HG03175 (cell line): ENCODE results near the gene PSMA2.

Experiments
- ATAC-seq: cut with Tn5 transposase; IDR thresholded peaks from one replicate; pipeline ENCODE4 v1.9.1; 2021; ENCODE audit warnings: mild to moderate bottlenecking, moderate library complexity; ENCODE audit not compliant: unreplicated experiment

PSMA2 gene

DNA sequence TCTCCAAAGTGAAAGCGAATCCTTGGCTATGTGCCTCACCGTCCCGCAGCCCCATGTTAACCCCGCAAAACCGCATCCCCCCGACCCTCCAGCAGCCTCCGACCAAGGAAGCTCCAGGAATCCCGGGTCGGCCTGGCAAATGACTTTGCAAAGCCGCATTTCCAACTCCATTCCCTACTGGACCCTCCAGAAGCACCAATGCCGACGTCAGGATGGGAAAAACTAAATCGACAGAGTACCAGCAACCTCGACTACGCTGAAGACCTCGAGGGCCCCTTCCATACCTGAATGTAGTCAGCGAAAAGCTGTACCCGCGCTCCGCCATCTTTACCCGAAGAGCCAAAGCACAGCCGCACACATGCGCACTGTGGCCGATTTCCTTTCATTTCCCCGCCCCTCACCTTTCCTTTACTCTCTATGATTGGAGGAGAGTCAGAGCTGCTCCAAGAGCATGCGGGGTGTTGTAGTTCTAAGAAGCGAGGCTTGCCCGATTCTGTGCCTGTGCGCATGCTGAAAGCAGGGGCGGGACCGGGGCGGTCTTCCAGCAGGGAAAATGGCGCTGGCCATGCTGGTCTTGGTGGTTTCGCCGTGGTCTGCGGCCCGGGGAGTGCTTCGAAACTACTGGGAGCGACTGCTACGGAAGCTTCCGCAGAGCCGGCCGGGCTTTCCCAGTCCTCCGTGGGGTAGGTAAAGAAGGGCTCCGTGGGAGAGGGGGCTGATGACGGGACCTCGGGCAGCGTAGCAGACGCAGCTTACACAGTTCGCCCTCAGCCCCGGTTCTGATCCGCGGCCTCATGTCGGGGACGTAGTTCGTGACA is at the start of gene PSMA2, which contains the start of gene MRPL32:
Gene PSMA2, minus strand, starts transcription at position 341 of the 818 bp plus-strand sequence. Its CDS starts 16 bp downstream, at position 325.
Gene MRPL32, plus strand, starts transcription at position 543 of the 818 bp plus-strand sequence. Its CDS starts 11 bp downstream, at position 554.
- ATAC-seq, result peak; percentile 100

GRCh38 chr7:42981601-42982000 is 49.6 kb upstream of the PSMA2 start:
- no peak for ATAC-seq

DNA sequence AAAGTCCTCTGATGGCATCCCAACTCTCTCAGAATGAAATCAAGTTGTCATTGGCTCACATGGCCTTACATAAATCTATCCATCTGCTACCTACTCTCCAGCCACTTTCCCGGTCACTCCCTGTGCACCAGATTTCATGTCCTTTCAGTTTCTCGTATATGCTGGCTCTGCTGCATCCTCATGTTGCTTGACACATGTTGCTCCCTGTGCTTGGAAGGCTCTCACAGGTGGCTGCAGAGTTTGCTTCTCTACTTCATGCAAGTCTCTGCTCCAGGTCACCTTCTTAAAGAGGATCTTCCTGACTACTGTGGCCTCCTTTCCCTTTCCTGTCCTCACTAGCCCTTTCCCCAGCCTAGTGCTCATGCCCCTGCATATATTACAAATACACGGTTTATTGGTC is 48.5 kb upstream of the PSMA2 start:
- ATAC-seq, result no peak

DNA sequence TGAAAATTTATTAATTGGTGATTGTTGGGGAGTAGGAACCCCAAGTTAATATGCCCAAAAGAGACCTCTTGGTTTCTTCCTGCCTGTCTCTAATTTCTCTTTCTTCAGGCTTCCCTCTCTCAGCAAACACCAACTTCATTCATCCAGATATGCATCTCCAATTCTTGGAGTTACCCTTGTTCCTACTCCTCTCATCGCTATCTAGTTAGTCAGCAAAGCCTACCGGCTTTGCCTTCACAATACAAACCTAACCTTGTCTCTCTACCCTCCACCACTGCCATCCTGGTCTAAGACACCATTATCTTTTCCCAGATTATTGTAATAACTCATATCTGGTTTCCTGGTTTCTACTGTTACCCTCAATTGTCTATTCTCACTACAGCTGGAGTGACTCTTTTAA is 48.1 kb upstream of the PSMA2 start:
- ATAC-seq, result no peak

GRCh38 chr7:42978496-42978895 is 46.5 kb upstream of the PSMA2 start:
- ATAC-seq, result no peak

DNA sequence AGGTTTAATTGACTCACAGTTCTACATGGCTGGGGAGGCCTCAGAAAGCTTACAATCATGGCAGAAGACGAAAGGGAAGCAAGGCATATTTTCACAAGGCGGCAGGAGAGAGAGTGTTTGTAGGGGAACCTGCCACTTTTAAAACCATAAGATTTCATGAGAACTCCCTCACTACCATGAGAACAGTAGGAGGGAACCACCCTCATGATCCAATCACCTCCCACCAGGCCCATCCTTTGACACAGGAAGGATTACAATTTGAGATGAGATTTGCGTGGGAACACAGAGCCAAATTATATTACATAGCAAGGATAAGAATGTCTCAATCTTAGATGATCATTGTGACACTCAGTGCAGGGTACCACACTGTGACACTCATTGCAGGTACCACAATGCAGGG is 44.4 kb upstream of the PSMA2 start:
- ATAC-seq, result no peak

DNA sequence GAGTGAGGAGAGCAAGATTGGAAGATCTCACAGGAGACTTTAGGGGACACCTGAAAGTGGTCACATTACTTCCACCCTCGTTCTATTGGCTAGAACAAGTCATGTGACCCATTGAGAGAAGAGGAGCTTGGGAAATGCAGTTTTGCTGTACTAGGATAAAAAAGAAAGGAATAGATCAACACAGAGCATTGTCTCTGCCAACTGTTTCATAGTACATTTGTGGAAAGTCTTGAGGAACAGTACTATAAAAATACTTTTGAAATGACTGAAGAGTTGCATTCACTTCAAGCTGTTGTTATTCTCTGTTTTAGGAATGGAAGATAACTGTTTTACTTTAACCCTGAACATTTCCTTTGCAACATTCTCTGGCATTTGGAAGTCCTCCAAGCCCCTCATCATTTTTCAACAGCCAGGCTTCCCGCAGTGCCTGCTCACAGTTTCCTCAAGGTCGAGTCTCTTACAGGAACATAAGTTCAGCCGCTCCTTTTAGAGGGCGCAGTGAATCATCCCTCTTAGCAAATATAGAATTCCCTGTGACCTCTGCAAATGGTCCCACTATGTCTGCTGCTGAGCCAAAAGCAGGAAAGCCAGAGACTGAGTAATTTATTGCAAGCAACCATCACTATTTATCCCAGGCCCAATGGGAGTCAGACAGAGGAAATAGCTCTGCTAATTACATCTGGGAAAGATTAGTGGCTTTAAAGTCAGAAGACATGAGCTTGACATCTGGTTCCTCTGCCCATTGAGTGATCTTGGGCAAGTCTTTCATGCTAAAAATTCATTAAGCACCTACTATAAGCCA is 40.9 kb upstream of the PSMA2 start:
- ATAC-seq, result no peak

GRCh38 chr7:42967391-42967790 is 35.4 kb upstream of the PSMA2 start:
- no peak for ATAC-seq

GRCh38 chr7:42964849-42965805 is 33.2 kb upstream of the PSMA2 start:
- no peak for ATAC-seq

DNA sequence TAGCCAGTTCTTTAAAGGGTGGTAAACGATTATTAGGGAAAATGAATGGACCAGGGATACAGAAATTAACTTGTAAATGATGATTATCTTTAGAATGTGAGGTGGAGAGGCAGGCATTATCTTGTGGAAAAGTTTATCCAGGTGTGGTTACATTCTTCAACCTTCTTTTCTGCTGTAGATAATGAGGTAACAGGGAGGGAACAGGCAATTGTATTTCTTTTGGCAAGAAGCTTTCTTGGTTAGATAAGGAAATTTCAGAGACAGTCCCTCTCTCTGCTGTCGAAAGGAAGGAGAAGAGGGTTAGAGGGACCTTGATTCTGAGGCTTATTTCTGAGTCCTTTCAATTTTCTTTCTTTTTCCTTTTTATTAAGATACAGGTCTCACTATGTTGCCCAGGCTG is 32.3 kb upstream of the PSMA2 start:
- no peak for ATAC-seq

DNA sequence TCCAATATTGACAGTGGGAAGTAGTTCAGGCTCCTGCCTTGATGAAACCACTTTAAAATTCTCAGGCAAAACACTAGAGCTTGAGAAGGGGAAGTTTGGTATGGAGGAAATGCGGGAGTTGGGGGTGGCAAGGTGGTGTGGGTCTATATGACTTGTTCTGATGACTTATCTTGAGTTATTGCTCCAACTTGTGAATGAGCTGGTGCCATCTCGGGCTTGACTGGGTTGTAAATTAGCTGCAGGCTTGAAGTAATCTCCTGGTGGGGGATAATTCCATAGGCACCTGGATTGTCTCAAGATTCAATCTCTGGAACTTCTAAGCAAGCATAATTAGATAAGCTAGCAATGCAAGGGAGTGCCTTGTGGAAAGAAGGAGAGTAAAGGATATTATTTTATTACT is 29.2 kb upstream of the PSMA2 start:
- ATAC-seq, result no peak

- no peak for ATAC-seq
These were observed 28.8 kb upstream of the PSMA2 start for GRCh38 chr7:42960762-42961161.

DNA sequence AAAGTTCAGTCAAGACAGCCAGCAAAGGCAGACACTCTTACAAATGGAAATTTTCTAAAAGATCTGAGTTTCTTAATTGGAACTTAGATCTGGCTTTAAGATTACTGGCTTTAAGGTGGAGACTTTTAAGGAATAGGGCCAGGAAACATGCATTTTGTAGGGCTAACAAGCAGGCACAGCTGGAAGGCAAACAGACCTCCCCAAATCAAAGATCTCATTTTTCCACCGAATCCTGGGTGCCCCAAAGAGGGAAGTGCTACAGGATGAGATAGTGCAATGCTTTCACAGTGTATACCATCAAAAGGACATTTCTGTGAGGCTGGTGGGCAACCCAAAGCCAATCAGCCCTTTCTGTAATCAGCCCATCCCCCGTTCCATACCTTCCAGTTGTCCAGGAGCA is 27.6 kb upstream of the PSMA2 start:
- ATAC-seq, result no peak

GRCh38 chr7:42956062-42956461 is 24.1 kb upstream of the PSMA2 start:
- no peak for ATAC-seq

- no peak for ATAC-seq
These were observed 22.0 kb upstream of the PSMA2 start for GRCh38 chr7:42953994-42954393.

DNA sequence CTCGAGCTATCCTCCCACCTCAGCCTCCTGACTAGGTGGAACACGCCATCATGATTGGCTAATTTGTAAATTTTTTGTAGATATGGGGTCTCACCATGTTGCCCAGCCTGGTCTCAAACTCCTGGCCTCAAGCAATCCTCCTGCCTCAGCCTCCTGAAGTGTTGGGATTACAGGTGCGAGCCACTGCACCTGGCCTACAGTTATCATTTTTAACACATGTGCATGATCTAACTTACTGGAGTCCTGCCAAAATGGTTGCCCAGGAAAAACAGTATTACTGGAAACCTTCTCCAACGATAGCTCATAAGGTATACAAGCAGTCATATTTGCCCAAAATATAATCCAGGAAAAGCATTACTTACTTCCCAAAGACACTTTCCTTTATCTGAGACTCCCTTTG is 20.4 kb upstream of the PSMA2 start:
- ATAC-seq, result no peak

DNA sequence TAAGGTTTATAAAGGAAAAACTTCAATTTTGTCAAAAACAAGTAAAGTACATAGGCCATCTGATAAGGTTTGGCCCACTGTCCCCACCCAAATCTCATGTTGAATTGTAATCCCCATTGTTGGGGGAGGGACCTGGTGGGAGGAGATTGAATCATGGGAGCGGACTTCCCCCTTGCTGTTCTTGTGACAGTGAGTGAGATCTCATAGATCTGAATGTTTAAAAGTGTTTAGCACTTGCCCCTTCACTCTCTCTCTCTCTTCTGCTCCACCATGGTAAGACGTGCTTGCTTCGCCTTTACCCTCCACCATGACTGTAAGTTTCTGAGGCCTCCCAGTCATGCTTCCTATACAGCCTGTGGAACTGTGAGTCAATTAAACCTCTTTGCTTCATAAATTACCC is 18.4 kb upstream of the PSMA2 start:
- no peak for ATAC-seq

- no peak for ATAC-seq
These were observed 15.5 kb upstream of the PSMA2 start for GRCh38 chr7:42947521-42947920.

DNA sequence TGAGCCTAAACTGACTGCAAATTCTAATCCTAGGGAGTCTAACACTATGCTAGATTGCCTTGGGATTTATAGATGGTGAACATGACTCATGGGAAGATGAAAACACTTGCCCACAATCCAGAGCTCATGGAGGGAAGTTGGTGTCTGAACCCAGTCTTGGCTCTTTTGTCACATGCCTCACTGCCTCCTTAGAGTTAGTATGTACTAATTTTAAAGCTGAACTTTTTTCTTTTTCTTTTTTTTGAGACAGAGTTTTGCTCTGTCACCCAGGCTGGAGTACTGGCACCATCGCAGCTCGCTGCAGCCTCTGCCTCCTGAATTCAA is 14.6 kb upstream of the PSMA2 start:
- ATAC-seq, result no peak

DNA sequence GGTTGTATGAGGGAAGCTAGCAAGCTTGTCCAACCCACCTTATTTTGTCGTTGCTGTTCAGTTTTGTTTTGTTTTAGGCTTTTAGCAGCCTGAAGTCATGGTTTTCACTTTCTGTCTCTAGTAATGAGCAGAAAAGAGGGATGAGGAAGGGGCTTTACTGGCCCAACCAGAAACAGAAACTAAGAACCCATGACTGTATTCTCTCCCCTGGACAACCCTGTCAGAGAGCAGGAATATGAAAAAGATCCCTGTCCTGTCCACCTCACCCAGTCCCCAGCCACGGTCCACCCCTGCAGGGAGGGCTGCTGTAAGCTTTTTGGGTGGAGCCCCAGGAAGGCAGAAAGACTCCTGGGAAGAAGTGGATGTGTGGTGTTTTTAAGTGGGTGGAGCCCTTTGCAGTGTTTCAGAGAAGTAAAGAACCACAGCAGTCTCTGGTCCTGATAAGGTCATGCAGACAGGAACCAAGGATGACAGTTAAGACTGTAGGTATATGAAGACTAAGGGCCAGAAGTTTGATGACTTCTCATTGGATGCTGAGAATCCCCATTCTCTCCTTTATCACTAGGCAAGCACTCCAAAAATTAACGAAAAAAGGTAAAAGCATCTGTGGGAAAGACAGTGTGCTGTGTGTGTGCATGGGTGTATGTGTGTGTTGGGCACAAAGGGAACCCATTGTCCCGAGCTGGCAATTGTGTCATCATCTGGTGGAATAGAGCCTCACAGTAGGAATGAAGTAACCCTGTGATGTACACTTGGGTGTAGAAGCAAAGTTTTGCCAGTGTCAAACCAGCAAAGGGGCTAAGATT is 14.1 kb upstream of the PSMA2 start:
- ATAC-seq, result peak; percentile 44
